ENCODE data around the gene NTS. TPM values are rescaled to one million over a fixed set of nuclear protein-coding genes. Genes with fewer than 3 reads are reported as not detected.

Gene NTS
- total RNA-seq, 1 experiment from 2014 or later, result 5.1 TPM

- no peak overlapping the region for H2BK20ac ChIP-seq (ENCODE audit: low read depth, low read length, poor library complexity, severe bottlenecking)
- no peaks in the 10 kb centered on the region for H3K27me3 ChIP-seq (ENCODE audit: insufficient read depth, low read length)
- H3K79me2 ChIP-seq (ENCODE audit: insufficient read depth, low read length), result no peaks in the 10 kb centered on the region
- no peak overlapping the region for H3T11ph ChIP-seq (ENCODE audit: low read length)
- H3K79me1 ChIP-seq (ENCODE audit: insufficient read depth, low read depth, low read length, poor library complexity, severe bottlenecking), result no peaks in the 10 kb centered on the region
- no peak overlapping the region for H2AFZ ChIP-seq (ENCODE audit: low read length)
- no peak overlapping the region for H4K91ac ChIP-seq (ENCODE audit: insufficient read length, low read depth, low read length)
- no peak overlapping the region for H3K4ac ChIP-seq (ENCODE audit: low read depth, low read length)
- H2BK15ac ChIP-seq (ENCODE audit: low read depth, low read length), result no peak overlapping the region
- H3K9ac ChIP-seq (ENCODE audit: extremely low read depth, insufficient read length, low read length), result no peak overlapping the region
- no peak overlapping the region for H3K27ac ChIP-seq (ENCODE audit: insufficient read length, low read depth, low read length)
- no peak overlapping the region for H2AK5ac ChIP-seq (ENCODE audit: insufficient read length, low read length)
- H3K4me2 ChIP-seq (ENCODE audit: insufficient read depth, insufficient read length, low read length), result no peak overlapping the region
- no peak overlapping the region for H2BK12ac ChIP-seq (ENCODE audit: insufficient read length, low read depth, low read length)
- Mint-ChIP-seq H3K27ac (no peak overlapping the region), H3K4me1 (peaks cover 2 to 5% of the 10 kb centered on the region in 2 experiments; a peak in 2 of 4 replicates), H3K4me3 (no peak overlapping the region), H3K36me3 (ENCODE audit: insufficient read depth in 1 of 3, low read depth in 3 of 3) (peaks cover 0 to 3% (median 0%) of the 10 kb centered on the region in 3 experiments; a peak in 2 of 7 replicates), H3K9me3 (no peaks in the 10 kb centered on the region; a peak in 2 of 5 replicates), H3K27me3 (ENCODE audit: low read depth) (no peaks in the 10 kb centered on the region)
- no peak overlapping the region for H4K8ac ChIP-seq (replicated peaks; ENCODE audit: insufficient read length, low read depth, low read length)
- H4K5ac ChIP-seq (ENCODE audit: insufficient read length, low read depth, low read length), result no peak overlapping the region
- H3K23ac ChIP-seq (ENCODE audit: insufficient read length, low read depth, low read length), result no peak overlapping the region
- no peak overlapping the region for H3K18ac ChIP-seq (ENCODE audit: insufficient read length, low read depth, low read length)
- H3K9me3 ChIP-seq (ENCODE audit: control insufficient read depth, low read depth, low read length), result no peaks in the 10 kb centered on the region
- DNase-seq, result no peak
- no peak overlapping the region for H3K14ac ChIP-seq (ENCODE audit: insufficient read depth, low read length)
- no peaks in the 10 kb centered on the region for H3K23me2 ChIP-seq (ENCODE audit: insufficient read length, low read depth, low read length, poor library complexity, severe bottlenecking)
- TF ChIP-seq CTCF (conservative IDR thresholded peaks at IDR 0.05), result no peak
- no peak overlapping the region for H2BK5ac ChIP-seq (ENCODE audit: insufficient read length, low read length)
- H3K56ac ChIP-seq (ENCODE audit: insufficient read length, low read depth, low read length), result no peak overlapping the region
- H3K4me1 ChIP-seq (ENCODE audit: insufficient read depth, low read length), result no peaks in the 10 kb centered on the region; the same call in 1 of the 2 replicates
- no peaks in the 10 kb centered on the region for H4K20me1 ChIP-seq (ENCODE audit: control insufficient read depth, insufficient read depth, insufficient read length)
- H2BK120ac ChIP-seq (ENCODE audit: low read depth, low read length, poor library complexity, severe bottlenecking), result no peak overlapping the region
These were observed 20.6 kb downstream of the NTS start for GRCh38 chr12:85894653-85895052.
